Measurements from ENCODE around the gene ZNF488.

Gene ZNF488

DNA sequence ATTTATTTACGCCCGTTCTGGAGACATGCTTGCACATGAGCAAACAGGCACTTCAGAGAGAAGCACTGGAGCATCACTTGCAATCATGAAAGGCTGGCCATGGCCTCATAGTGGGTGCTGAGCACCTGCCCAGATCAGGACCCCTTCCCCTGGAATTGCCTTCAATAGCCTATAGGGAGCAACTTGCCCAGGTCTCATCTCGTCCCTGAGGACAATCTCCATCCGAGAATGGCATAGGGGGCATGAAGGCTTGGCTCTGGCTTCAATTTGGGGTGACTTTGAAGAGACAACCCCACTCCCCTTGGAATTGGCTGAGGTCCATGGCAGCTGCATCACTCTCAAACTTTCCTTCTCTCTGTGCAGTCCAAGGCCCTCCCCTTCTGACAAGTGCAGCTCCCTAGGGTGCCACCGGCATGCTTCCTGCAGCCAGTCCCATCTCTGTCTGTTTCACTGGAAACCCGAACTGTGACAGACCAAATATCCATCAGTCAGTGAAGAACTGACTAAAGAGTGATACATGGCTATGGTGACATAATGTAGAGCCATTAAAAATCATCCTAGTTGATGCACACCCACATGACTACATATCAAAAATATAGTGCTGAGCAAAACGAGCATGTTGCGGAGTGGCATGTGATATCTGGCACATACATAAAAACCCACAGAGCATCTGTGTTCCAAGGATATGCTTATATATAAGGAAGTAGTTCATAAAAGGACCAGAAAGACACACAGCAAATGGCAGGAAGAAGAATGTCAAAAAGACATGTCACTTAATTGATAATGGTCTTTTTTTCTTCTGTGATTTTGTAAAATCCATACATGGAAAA, 49.4 kb downstream of the ZNF488 start:
- no peak overlapping the region for H3K27ac ChIP-seq
- H3K9me3 ChIP-seq: no peaks in the 10 kb centered on the region
- no peaks in the 10 kb centered on the region for H3K27me3 ChIP-seq
- intact Hi-C loops (cut with DNase I; ENCODE audit: low total_unique reads): no loop called here
- TF ChIP-seq, protein P1, sequence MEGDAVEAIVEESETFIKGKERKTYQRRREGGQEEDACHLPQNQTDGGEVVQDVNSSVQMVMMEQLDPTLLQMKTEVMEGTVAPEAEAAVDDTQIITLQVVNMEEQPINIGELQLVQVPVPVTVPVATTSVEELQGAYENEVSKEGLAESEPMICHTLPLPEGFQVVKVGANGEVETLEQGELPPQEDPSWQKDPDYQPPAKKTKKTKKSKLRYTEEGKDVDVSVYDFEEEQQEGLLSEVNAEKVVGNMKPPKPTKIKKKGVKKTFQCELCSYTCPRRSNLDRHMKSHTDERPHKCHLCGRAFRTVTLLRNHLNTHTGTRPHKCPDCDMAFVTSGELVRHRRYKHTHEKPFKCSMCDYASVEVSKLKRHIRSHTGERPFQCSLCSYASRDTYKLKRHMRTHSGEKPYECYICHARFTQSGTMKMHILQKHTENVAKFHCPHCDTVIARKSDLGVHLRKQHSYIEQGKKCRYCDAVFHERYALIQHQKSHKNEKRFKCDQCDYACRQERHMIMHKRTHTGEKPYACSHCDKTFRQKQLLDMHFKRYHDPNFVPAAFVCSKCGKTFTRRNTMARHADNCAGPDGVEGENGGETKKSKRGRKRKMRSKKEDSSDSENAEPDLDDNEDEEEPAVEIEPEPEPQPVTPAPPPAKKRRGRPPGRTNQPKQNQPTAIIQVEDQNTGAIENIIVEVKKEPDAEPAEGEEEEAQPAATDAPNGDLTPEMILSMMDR (IDR thresholded peaks at IDR 0.05): no peak
- H3K4me3 ChIP-seq: no peak overlapping the region
- H3K36me3 ChIP-seq: no peaks in the 10 kb centered on the region
- H3K4me1 ChIP-seq: peaks cover 0 to 10% (median 3%) of the 10 kb centered on the region in 4 donors
- DNase-seq: peak in 1 of 2 donors; percentile 19

DNA sequence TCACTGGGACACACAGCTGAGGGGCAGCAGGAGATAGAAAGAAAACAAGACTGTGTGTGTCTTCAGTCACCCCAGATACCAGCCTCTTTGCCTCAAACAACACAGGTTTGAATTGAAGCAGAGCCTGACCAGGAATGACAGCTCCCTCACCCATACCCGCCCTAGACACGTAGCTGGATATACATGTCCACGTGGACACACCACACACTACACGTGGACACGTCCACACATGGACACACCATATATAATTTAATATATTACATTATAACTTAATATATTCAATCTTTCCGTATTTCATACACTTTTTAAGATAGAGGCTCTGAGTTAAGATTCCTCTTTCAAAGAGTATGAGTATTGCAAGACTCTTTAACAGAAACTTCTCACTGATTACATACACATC, 50.6 kb downstream of the ZNF488 start:
- intact Hi-C loops (cut with DNase I; ENCODE audit: low total_unique reads): no loop called here
- H3K27me3 ChIP-seq: no peaks in the 10 kb centered on the region
- no peaks in the 10 kb centered on the region for H3K36me3 ChIP-seq

DNA sequence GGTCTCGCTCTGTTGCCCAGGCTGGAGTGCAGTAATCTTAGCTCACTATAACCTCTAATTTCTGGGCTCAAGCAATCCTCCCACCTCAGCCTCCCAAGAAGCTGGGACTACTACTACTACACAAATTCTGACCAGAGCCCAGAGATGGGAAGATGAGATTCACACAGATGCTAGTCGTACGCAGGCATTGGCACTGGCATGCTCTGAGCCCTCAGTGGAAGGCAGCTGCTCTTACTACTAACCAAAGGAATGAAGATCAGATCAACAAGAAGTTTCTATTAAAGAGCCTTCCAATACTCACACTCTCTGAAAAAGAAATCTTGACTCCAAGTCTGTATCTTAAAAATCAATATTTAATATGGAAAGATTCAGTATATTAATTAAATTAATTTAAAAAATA, 51.1 kb downstream of the ZNF488 start:
- Histone ChIP-seq H3K4me3 (no peak overlapping the region), H3K27me3 (no peaks in the 10 kb centered on the region), H3K36me3 (no peaks in the 10 kb centered on the region), H3K9me3 (no peaks in the 10 kb centered on the region), H3K4me1 (peaks cover 0 to 10% (median 3%) of the 10 kb centered on the region in 4 donors), H3K27ac (no peak overlapping the region)
- TF ChIP-seq, protein P1 (IDR thresholded peaks at IDR 0.05): no peak
- intact Hi-C loops (cut with DNase I; ENCODE audit: low total_unique reads): no loop called here
- DNase-seq: peak in 1 of 2 donors; percentile 4

More for the DNA sequence above, 50.6 kb downstream of the ZNF488 start:
- peak in 1 of 2 donors; percentile 4 for DNase-seq
- Histone ChIP-seq H3K27ac (no peak overlapping the region), H3K4me3 (no peak overlapping the region), H3K4me1 (peaks cover 0 to 10% (median 3%) of the 10 kb centered on the region in 4 donors), H3K9me3 (no peaks in the 10 kb centered on the region)
- TF ChIP-seq, protein P1 (IDR thresholded peaks at IDR 0.05): no peak

DNA sequence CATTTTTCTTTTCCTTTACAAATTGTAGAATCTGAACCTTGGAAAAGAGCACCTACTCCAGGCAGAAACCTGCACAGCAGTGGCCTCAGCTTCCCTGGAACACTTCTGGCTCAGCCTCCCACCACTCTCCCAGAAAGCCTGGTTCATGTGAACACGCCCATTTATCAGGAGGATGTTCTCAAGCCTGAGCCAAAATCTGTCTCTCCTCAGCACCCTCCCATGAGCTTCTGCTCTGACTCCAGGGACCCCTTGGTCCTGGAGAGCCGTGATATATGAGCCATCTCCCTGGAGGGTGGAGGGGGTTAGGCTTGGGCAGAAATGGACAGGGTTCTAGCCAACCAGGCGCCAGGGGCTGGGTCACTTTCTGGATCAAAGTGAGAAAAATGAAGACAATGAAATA, 51.7 kb downstream of the ZNF488 start:
- H3K27ac ChIP-seq: no peak overlapping the region
- H3K36me3 ChIP-seq: no peaks in the 10 kb centered on the region
- TF ChIP-seq, protein P1 (IDR thresholded peaks at IDR 0.05): no peak
- no peaks in the 10 kb centered on the region for H3K27me3 ChIP-seq
- H3K4me1 ChIP-seq: peaks cover 0 to 10% (median 3%) of the 10 kb centered on the region in 4 donors
- no peaks in the 10 kb centered on the region for H3K9me3 ChIP-seq
- intact Hi-C loops (cut with DNase I; ENCODE audit: low total_unique reads): no loop called here
- no peak for DNase-seq
- no peak overlapping the region for H3K4me3 ChIP-seq

DNA sequence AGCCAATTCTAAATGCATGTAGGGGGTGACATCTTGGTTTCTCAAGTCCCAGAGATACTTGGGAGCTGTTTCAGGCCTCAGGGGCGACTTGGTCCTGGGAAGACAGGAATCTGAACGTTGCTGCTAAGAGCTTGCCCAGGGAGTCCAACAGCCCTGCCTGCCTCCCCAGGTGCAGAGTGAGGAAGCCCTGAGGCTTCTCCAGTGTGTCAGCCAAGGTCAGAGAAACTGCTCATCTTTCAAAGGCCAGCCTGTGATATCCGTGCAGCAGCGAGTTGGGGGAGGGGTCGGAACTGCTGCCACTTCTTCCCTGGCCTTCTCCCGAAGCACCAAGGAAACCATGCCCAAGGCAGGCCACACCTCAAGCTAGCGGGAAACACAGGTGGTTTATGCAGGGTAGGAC, 52.1 kb downstream of the ZNF488 start:
- no peaks in the 10 kb centered on the region for H3K36me3 ChIP-seq
- intact Hi-C loops (cut with DNase I; ENCODE audit: low total_unique reads): no loop called here
- TF ChIP-seq, protein P1 (IDR thresholded peaks at IDR 0.05): no peak

More for the DNA sequence above, 52.1 kb downstream of the ZNF488 start:
- H3K9me3 ChIP-seq: no peaks in the 10 kb centered on the region
- no peak overlapping the region for H3K27ac ChIP-seq
- peak in 1 of 2 donors; percentile 50 for DNase-seq
- H3K27me3 ChIP-seq: no peaks in the 10 kb centered on the region
- H3K4me1 ChIP-seq: peaks cover 0 to 10% (median 3%) of the 10 kb centered on the region in 4 donors
- H3K4me3 ChIP-seq: no peak overlapping the region
